Adrenal gland (tissue), 19 donors: ENCODE results near the gene SDHAF1. TPM values are rescaled to one million over a fixed set of nuclear protein-coding genes. Genes with fewer than 3 reads are reported as not detected.

Experiments
- DNase-seq, 7 donors: peaks; one replicate each; pipeline ENCODE4 v3.0.0-alpha.2; 2019 to 2020
- H3K27ac ChIP-seq, 5 donors: fragments of 200-600 bp; sonication (generic) in 4 of 5; 1 replicate in 3 of 5; 2 replicates in 2 of 5; pipeline versions ENCODE4 v1.5.1 to v1.8.0; 2016 to 2020; ENCODE audit warnings: mild to moderate bottlenecking in 1 of 5
- H3K27me3 ChIP-seq: fragments of 200-600 bp; 2 replicates; pipeline ENCODE4 v1.8.0; 2021
- H3K36me3 ChIP-seq, 2 donors: fragments of 200-600 bp; replicated peaks in 1 of 2; 1 replicate in 1 of 2; 2 replicates in 1 of 2; pipeline versions ENCODE4 v1.5.1 to v1.8.0; 2018 to 2022
- H3K4me1 ChIP-seq, 2 donors: fragments of 200-600 bp; replicated peaks in 1 of 2; 1 replicate in 1 of 2; 2 replicates in 1 of 2; pipeline versions ENCODE4 v1.5.1 to v1.8.0; 2018 to 2021
- H3K4me3 ChIP-seq, 4 donors: fragments of 200-600 bp; sonication (generic) in 3 of 4; one replicate each; pipeline ENCODE4 v1.5.1; 2016 to 2018
- H3K9me3 ChIP-seq, 3 donors: fragments of 200-600 bp; sonication (generic) in 1 of 3; replicated peaks in 1 of 3; 1 replicate in 2 of 3; 2 replicates in 1 of 3; pipeline versions ENCODE4 v1.5.1 to v1.8.0; 2016 to 2021
- POLR2A ChIP-seq, 2 donors: fragments of 450-650 bp; IDR thresholded peaks; one replicate each; pipeline ENCODE4 v1.6.1; 2017; ENCODE audit warnings: antibody characterized with exemption in 2 of 2, mild to moderate bottlenecking in 2 of 2, moderate library complexity in 1 of 2
- WGBS, 4 donors: extraction: QIAGEN DNeasy Blood & Tissue Kit in 2 of 4; methylation state at CpG; one replicate each; pipeline versions ENCODE4 v1.1.5 to v1.1.7; 2013 to 2017; 5-methylcytosine and 5-hydroxymethylcytosine counted together
- intact Hi-C, 2 donors: fragments of 100-400 bp; cut with DNase I; formaldehyde crosslinking; loops; one replicate each; pipeline versions ENCODE4 v1.14.1 to v1.15.0; 2022 to 2023
- long read RNA-seq, 10 donors: library from polyadenylated mRNA in 3 of 10; unstranded in 2 of 10; stranded (forward) in 1 of 10; transcript quantifications; one replicate each; pipeline ENCODE4 v2.0.0 and lab custom pipeline, GENCODE V29; 2021 to 2026
- polyA plus RNA-seq, 3 donors: library from polyadenylated mRNA; stranded (reverse); fragments of 200-250 nt in 2 of 3; fragments of 350-450 nt in 1 of 3; fragmentation: Illumina TruSeq in 1 of 3; extraction: RNeasy Lipid Tissue Mini Kit (QIAGEN cat#74804) in 1 of 3; gene quantifications; one replicate each; pipeline ENCODE4 v1.2.3, GENCODE V29; 2013 to 2014
- total RNA-seq, 9 donors: library from RNA; depleted of rRNA in 4 of 9; stranded (reverse); fragments of >200 nt in 4 of 9; fragments of 120-200 nt in 1 of 9; fragmentation: NEBNext Ultra II Directional in 1 of 9; extraction: Animal tissue kit (Norgen Biotek cat#: 25700) in 1 of 9; gene quantifications; one replicate each; pipeline versions ENCODE4 v1.1.0 to v1.2.4, GENCODE V29; 2013 to 2023
- TF ChIP-seq, protein P1 (sequence below), 6 experiments: fragments of 450-650 bp in 4 of 6; fragments of 200-600 bp in 2 of 6; sonication (generic) in 1 of 6; IDR thresholded peaks; 1 replicate in 5 of 6; 2 replicates in 1 of 6; pipeline versions ENCODE4 v1.5.1 to v1.8.0; 2016 to 2021; ENCODE audit warnings: antibody characterized with exemption in 6 of 6, mild to moderate bottlenecking in 2 of 6, moderate library complexity in 1 of 6
- donor health status: healthy with polysubstance abuse.
- donor health status: Bipolar disorder and iron deficiency.
- donor health status: DM: yes; HTN: yes; CAD: no.
- donor health status: DM: no; HTN: no; CAD: no.
- donor health status: DM: no; HTN: no; CAD: no.
- donor health status: DM: yes; HTN: yes; CAD: no.

Gene SDHAF1, protein sequence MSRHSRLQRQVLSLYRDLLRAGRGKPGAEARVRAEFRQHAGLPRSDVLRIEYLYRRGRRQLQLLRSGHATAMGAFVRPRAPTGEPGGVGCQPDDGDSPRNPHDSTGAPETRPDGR
- total RNA-seq: 10 to 100 TPM; 19.5 to 68.9 (median 25.2) TPM
- polyA plus RNA-seq: 10 to 100 TPM; 13.7 to 19.2 (median 15.9) TPM
- long read RNA-seq, donor 1, transcript SDHAF1-201 (1 exons, 1,117 nt): major isoform, 12 of 12 reads
- long read RNA-seq, donor 1, partial matches to known transcripts: 0 of 12 reads
- long read RNA-seq, donor 1, other reads (novel, unspliced or antisense): 0 of 12 reads
- long read RNA-seq, donor 2, transcript SDHAF1-201 (1 exons, 1,117 nt): major isoform, 9 of 9 reads
- long read RNA-seq, donor 2, partial matches to known transcripts: 0 of 9 reads
- long read RNA-seq, donor 2, other reads (novel, unspliced or antisense): 0 of 9 reads
- long read RNA-seq, donor 3, transcript SDHAF1-201 (1 exons, 1,117 nt): major isoform, 13 of 13 reads
- long read RNA-seq, donor 3, partial matches to known transcripts: 0 of 13 reads
- long read RNA-seq, donor 3, other reads (novel, unspliced or antisense): 0 of 13 reads
- long read RNA-seq, donor 4, transcript SDHAF1-201 (1 exons, 1,117 nt): major isoform, 28 of 28 reads
- long read RNA-seq, donor 4, partial matches to known transcripts: 0 of 28 reads
- long read RNA-seq, donor 4, other reads (novel, unspliced or antisense): 0 of 28 reads
- long read RNA-seq, donor 5, transcript SDHAF1-201 (1 exons, 1,117 nt): major isoform, 51 of 51 reads
- long read RNA-seq, donor 5, partial matches to known transcripts: 0 of 51 reads
- long read RNA-seq, donor 5, other reads (novel, unspliced or antisense): 0 of 51 reads
- long read RNA-seq, donor 6, transcript SDHAF1-201 (1 exons, 1,117 nt): major isoform, 24 of 24 reads
- long read RNA-seq, donor 6, partial matches to known transcripts: 0 of 24 reads
- long read RNA-seq, donor 6, other reads (novel, unspliced or antisense): 0 of 24 reads
- long read RNA-seq, donor 7, transcript SDHAF1-201 (1 exons, 1,117 nt): major isoform, 11 of 11 reads
- long read RNA-seq, donor 7, partial matches to known transcripts: 0 of 11 reads
- long read RNA-seq, donor 7, other reads (novel, unspliced or antisense): 0 of 11 reads
- long read RNA-seq, donor 8, transcript SDHAF1-201 (1 exons, 1,117 nt): major isoform, 21 of 21 reads
- long read RNA-seq, donor 8, partial matches to known transcripts: 0 of 21 reads
- long read RNA-seq, donor 8, other reads (novel, unspliced or antisense): 0 of 21 reads
- long read RNA-seq, donor 9, transcript SDHAF1-201 (1 exons, 1,117 nt): major isoform, 13 of 13 reads
- long read RNA-seq, donor 9, partial matches to known transcripts: 0 of 13 reads
- long read RNA-seq, donor 9, other reads (novel, unspliced or antisense): 0 of 13 reads
- long read RNA-seq, donor 10, transcript SDHAF1-201 (1 exons, 1,117 nt): major isoform, 12 of 12 reads
- long read RNA-seq, donor 10, partial matches to known transcripts: 0 of 12 reads
- long read RNA-seq, donor 10, other reads (novel, unspliced or antisense): 0 of 12 reads

DNA sequence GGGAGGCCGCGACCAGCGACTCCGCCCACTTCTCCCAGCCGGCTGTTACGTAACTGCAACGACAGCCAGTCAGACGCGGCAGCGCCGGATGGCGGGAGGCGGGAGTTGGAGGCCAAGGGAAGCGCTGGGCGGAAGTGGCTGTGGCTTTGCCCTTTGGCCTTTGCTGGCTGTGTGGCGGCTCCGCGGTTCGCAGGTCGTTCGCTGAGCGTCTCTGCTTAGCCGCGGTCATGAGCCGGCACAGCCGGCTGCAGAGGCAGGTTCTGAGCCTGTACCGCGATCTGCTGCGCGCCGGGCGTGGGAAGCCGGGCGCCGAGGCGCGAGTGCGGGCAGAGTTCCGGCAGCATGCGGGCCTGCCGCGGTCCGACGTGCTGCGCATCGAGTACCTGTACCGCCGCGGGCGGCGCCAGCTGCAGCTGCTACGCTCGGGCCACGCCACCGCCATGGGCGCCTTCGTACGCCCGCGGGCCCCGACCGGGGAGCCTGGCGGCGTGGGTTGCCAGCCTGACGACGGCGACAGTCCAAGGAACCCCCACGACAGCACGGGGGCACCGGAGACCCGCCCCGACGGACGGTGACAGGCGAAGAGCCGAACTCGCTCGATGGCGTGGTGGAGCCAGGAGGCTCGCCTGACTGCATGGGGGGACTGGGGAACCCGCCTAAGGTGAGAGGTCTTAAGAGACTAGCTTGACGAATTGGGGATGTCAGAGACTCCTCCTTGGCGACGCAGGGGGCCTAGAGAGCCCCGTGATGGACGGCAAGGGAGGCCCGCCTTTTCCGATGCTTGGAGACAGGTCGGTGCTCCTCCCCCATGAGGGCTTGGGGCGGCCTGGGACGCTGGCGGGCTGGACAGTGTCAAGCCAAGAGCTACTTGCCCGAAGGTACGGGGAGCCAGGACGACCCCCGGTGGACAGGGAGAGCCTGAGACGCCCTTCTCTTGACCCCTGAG, at the start of gene SDHAF1:
Gene SDHAF1, plus strand, starts transcription at position 141 of the 946 bp plus-strand sequence. Its CDS starts 87 bp downstream, at position 228.
- intact Hi-C loops: no loop called here

DNA sequence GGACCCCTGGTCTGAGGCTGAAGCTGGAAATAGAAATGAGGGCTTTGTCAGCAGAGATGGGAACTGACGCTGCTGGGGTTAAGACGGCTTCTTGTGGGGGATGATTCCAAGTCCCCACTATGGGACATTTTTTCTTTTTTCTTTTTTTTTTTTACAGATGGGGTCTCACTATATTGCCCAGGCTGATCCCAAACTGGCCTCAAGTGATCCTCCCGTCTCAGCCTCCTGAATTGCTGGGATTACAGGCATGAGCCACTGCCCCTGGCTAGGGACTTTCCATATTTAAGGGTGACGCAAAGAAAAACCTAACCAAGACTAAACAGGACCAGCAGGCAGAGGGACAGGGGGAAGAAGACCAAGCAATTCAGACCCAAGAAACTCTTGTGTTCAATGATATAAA, 48.8 kb upstream of the SDHAF1 start:
- no peak overlapping the region for H3K4me3 ChIP-seq
- no peak for DNase-seq
- WGBS, 4 donors: 94 to 96% (median 95%) methylated on average over 4 of the region's 4 CpGs
- intact Hi-C loops: no loop called here
- H3K27ac ChIP-seq: no peak overlapping the region
- H3K36me3 ChIP-seq: no peaks in the 10 kb centered on the region
- no peaks in the 10 kb centered on the region for H3K27me3 ChIP-seq
- TF ChIP-seq, protein P1, sequence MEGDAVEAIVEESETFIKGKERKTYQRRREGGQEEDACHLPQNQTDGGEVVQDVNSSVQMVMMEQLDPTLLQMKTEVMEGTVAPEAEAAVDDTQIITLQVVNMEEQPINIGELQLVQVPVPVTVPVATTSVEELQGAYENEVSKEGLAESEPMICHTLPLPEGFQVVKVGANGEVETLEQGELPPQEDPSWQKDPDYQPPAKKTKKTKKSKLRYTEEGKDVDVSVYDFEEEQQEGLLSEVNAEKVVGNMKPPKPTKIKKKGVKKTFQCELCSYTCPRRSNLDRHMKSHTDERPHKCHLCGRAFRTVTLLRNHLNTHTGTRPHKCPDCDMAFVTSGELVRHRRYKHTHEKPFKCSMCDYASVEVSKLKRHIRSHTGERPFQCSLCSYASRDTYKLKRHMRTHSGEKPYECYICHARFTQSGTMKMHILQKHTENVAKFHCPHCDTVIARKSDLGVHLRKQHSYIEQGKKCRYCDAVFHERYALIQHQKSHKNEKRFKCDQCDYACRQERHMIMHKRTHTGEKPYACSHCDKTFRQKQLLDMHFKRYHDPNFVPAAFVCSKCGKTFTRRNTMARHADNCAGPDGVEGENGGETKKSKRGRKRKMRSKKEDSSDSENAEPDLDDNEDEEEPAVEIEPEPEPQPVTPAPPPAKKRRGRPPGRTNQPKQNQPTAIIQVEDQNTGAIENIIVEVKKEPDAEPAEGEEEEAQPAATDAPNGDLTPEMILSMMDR (IDR thresholded peaks at IDR 0.05): no peak
- no peak for TF ChIP-seq POLR2A (IDR thresholded peaks at IDR 0.05)
- no peaks in the 10 kb centered on the region for H3K4me1 ChIP-seq
- H3K9me3 ChIP-seq: no peaks in the 10 kb centered on the region

More for the DNA sequence above, at the start of gene SDHAF1:
- no peaks in the 10 kb centered on the region for H3K9me3 ChIP-seq
- H3K27ac ChIP-seq: peak within 1 kb of the TSS in 4 of 5 donors; percentile 55 to 90 (median 77)
- H3K4me1 ChIP-seq: peaks cover 24 to 34% of the 10 kb centered on the region in 2 donors
- no peaks in the 10 kb centered on the region for H3K27me3 ChIP-seq
- WGBS, 4 donors: 0 to 2% (median 2%) methylated on average over 5 to 96 of the region's 97 CpGs
- TF ChIP-seq, protein P1 (IDR thresholded peaks at IDR 0.05): no peak
- TF ChIP-seq POLR2A (IDR thresholded peaks at IDR 0.05): peak; percentile 57 to 79
- peak within 1 kb of the TSS; percentile 6 to 89 (median 70) for H3K4me3 ChIP-seq
- H3K36me3 ChIP-seq: peaks cover 0 to 5% of the 10 kb centered on the region in 2 donors
- DNase-seq: peak; percentile 96 to 98 (median 97)

DNA sequence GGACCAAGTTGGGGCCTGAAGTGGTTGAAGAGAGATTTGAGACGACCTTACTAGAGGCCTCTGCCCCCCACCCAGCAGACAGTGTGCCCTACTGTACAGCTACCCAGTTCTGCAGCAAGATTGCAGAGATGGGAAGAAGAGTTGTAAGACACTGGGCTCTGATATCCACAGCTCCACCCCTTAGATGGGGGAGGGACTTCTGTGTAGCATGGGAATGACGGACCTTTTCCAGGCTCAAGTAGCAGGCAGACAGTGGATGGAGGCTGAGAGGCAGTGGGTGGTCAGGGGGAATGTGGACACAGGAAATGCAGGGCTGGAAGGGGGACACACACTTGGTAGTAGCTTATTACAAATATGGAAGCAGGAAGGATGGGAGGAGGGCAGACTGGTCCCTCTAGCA, 45.9 kb upstream of the SDHAF1 start:
- intact Hi-C loops: no loop called here

More for the DNA sequence above, 45.9 kb upstream of the SDHAF1 start:
- Histone ChIP-seq H3K4me1 (no peaks in the 10 kb centered on the region), H3K27ac (no peak overlapping the region), H3K9me3 (no peaks in the 10 kb centered on the region), H3K27me3 (no peaks in the 10 kb centered on the region), H3K36me3 (no peaks in the 10 kb centered on the region), H3K4me3 (no peak overlapping the region)
- no peak for TF ChIP-seq POLR2A (IDR thresholded peaks at IDR 0.05)
- TF ChIP-seq, protein P1 (IDR thresholded peaks at IDR 0.05): no peak
- DNase-seq: no peak
- WGBS, 4 donors: 16 to 43% (median 21%) methylated on average over 2 of the region's 2 CpGs
